H9 (cell line): ENCODE measurements around the gene MRPL14. TPM values are rescaled to one million over a fixed set of nuclear protein-coding genes. Genes with fewer than 3 reads are reported as not detected.

ENCODE experiments used
- DNase-seq: peaks from one replicate; pipeline ENCODE4 v3.0.0-alpha.2; 2017
- H2AFZ ChIP-seq: one replicate; pipeline ENCODE4 v1.6.1; 2013; ENCODE audit warnings: mild to moderate bottlenecking, low read length, control low read depth, moderate library complexity
- H2AK5ac ChIP-seq: 2 replicates; pipeline ENCODE4 v1.6.1; 2013; ENCODE audit warnings: low read length, control low read depth, mixed read lengths; ENCODE audit not compliant: insufficient read length
- H2BK120ac ChIP-seq: one replicate; pipeline ENCODE4 v1.6.1; 2013; ENCODE audit warnings: low read depth, mild to moderate bottlenecking, low read length, control low read depth, inconsistent platforms; ENCODE audit not compliant: poor library complexity, severe bottlenecking
- H2BK12ac ChIP-seq: 2 replicates; pipeline ENCODE4 v1.6.1; 2013; ENCODE audit warnings: low read length, control low read depth, mixed read lengths, low read depth; ENCODE audit not compliant: insufficient read length
- H2BK15ac ChIP-seq: 2 replicates; pipeline ENCODE4 v1.6.1; 2013; ENCODE audit warnings: low read depth, low read length, control low read depth
- H2BK20ac ChIP-seq: one replicate; pipeline ENCODE4 v1.6.1; 2013; ENCODE audit warnings: low read depth, mild to moderate bottlenecking, low read length, control low read depth, inconsistent platforms; ENCODE audit not compliant: poor library complexity, severe bottlenecking
- H2BK5ac ChIP-seq: 2 replicates; pipeline ENCODE4 v1.6.1; 2013; ENCODE audit warnings: low read length, control low read depth, mixed read lengths; ENCODE audit not compliant: insufficient read length
- H3K14ac ChIP-seq: 2 replicates; pipeline ENCODE4 v1.6.1; 2013; ENCODE audit warnings: low read length, control low read depth; ENCODE audit not compliant: insufficient read depth
- H3K18ac ChIP-seq: 2 replicates; pipeline ENCODE4 v1.6.1; 2013; ENCODE audit warnings: low read depth, mild to moderate bottlenecking, mixed read lengths, low read length, control low read depth; ENCODE audit not compliant: insufficient read length
- H3K23ac ChIP-seq: 2 replicates; pipeline ENCODE4 v1.6.1; 2013; ENCODE audit warnings: low read length, control low read depth, mixed read lengths, low read depth; ENCODE audit not compliant: insufficient read length
- H3K23me2 ChIP-seq: 2 replicates; pipeline ENCODE4 v1.6.1; 2013; ENCODE audit warnings: low read depth, mild to moderate bottlenecking, mixed read lengths, low read length, control low read depth; ENCODE audit not compliant: insufficient read length, poor library complexity, severe bottlenecking
- H3K27ac ChIP-seq: 2 replicates; pipeline ENCODE4 v1.5.1; 2013; ENCODE audit warnings: low read length, control low read depth, mixed read lengths, low read depth; ENCODE audit not compliant: insufficient read length
- H3K27me3 ChIP-seq: 2 replicates; pipeline ENCODE4 v1.6.1; 2013; ENCODE audit warnings: low read length, control low read depth, inconsistent platforms; ENCODE audit not compliant: insufficient read depth
- H3K4ac ChIP-seq: 2 replicates; pipeline ENCODE4 v1.6.1; 2013; ENCODE audit warnings: low read depth, mild to moderate bottlenecking, control low read depth, inconsistent platforms, low read length, moderate library complexity
- H3K4me1 ChIP-seq: 2 replicates; pipeline ENCODE4 v1.6.1; 2013; ENCODE audit warnings: low read length, control low read depth, inconsistent platforms; ENCODE audit not compliant: insufficient read depth
- H3K4me2 ChIP-seq: 2 replicates; pipeline ENCODE4 v1.6.1; 2013; ENCODE audit warnings: low read length, control low read depth, mixed read lengths; ENCODE audit not compliant: insufficient read length, insufficient read depth
- H3K56ac ChIP-seq: 2 replicates; pipeline ENCODE4 v1.6.1; 2013; ENCODE audit warnings: low read depth, mild to moderate bottlenecking, mixed read lengths, low read length, control low read depth; ENCODE audit not compliant: insufficient read length
- H3K79me1 ChIP-seq: 2 replicates; pipeline ENCODE4 v1.6.1; 2013; ENCODE audit warnings: low read depth, mild to moderate bottlenecking, moderate library complexity, low read length, control low read depth, inconsistent platforms; ENCODE audit not compliant: insufficient read depth, poor library complexity, severe bottlenecking
- H3K79me2 ChIP-seq: 2 replicates; pipeline ENCODE4 v1.6.1; 2013; ENCODE audit warnings: low read length, control low read depth, inconsistent platforms; ENCODE audit not compliant: insufficient read depth
- H3K9ac ChIP-seq: 2 replicates; pipeline ENCODE4 v1.6.1; 2013; ENCODE audit warnings: low read length, control low read depth, mixed read lengths; ENCODE audit not compliant: insufficient read length; ENCODE audit errors: extremely low read depth
- H3K9me3 ChIP-seq: one replicate; pipeline ENCODE4 v1.6.1; 2013; ENCODE audit warnings: low read depth, low read length, inconsistent platforms; ENCODE audit not compliant: control insufficient read depth
- H3T11ph ChIP-seq: one replicate; pipeline ENCODE4 v1.6.1; 2013; ENCODE audit warnings: mild to moderate bottlenecking, low read length, control low read depth, inconsistent platforms
- H4K20me1 ChIP-seq: one replicate; pipeline ENCODE4 v1.6.1; 2013; ENCODE audit not compliant: control insufficient read depth, insufficient read length, insufficient read depth
- H4K5ac ChIP-seq: 2 replicates; pipeline ENCODE4 v1.6.1; 2013; ENCODE audit warnings: low read depth, mild to moderate bottlenecking, mixed read lengths, low read length, control low read depth; ENCODE audit not compliant: insufficient read length
- H4K8ac ChIP-seq: replicated peaks from 2 replicates; pipeline ENCODE4 v1.6.1; 2013; ENCODE audit warnings: low read length, control low read depth, mixed read lengths, low read depth; ENCODE audit not compliant: insufficient read length
- H4K91ac ChIP-seq: 2 replicates; pipeline ENCODE4 v1.6.1; 2013; ENCODE audit warnings: low read depth, mild to moderate bottlenecking, moderate library complexity, mixed read lengths, low read length, control low read depth; ENCODE audit not compliant: insufficient read length
- H3K27ac Mint-ChIP-seq, 3 experiments: 2 replicates in 2 of 3; 3 replicates in 1 of 3; pipeline ENCODE4 v1.8.0; 2020 to 2021; ENCODE audit warnings: mixed read lengths in 3 of 3, mild to moderate bottlenecking in 1 of 3, moderate library complexity in 1 of 3
- H3K27me3 Mint-ChIP-seq: 2 replicates; pipeline ENCODE4 v1.8.0; 2021; ENCODE audit warnings: low read depth, mild to moderate bottlenecking, moderate library complexity, mixed read lengths
- H3K36me3 Mint-ChIP-seq, 3 experiments: 2 replicates in 2 of 3; 3 replicates in 1 of 3; pipeline ENCODE4 v1.8.0; 2020 to 2021; ENCODE audit warnings: low read depth in 3 of 3, mixed read lengths in 3 of 3; ENCODE audit not compliant: insufficient read depth in 1 of 3
- H3K4me1 Mint-ChIP-seq, 2 experiments: 2 replicates each; pipeline ENCODE4 v1.8.0; 2020; ENCODE audit warnings: mixed read lengths in 2 of 2
- H3K4me3 Mint-ChIP-seq, 2 experiments: 2 replicates in 1 of 2; 3 replicates in 1 of 2; pipeline ENCODE4 v1.8.0; 2020 to 2021; ENCODE audit warnings: mild to moderate bottlenecking in 2 of 2, mixed read lengths in 2 of 2, moderate library complexity in 1 of 2
- H3K9me3 Mint-ChIP-seq, 2 experiments: 2 replicates in 1 of 2; 3 replicates in 1 of 2; pipeline ENCODE4 v1.8.0; 2020; ENCODE audit warnings: mild to moderate bottlenecking in 2 of 2, mixed read lengths in 2 of 2, moderate library complexity in 1 of 2
- WGBS: extraction: QIAGEN DNeasy Blood & Tissue Kit; methylation state at CpG from one replicate; pipeline ENCODE4 v1.1.7; 2013; ENCODE audit warnings: missing lambda C conversion rate, low lambda C conversion rate, mixed read lengths; ENCODE audit not compliant: insufficient read length; ENCODE audit errors: extremely low coverage; 5-methylcytosine and 5-hydroxymethylcytosine counted together
- total RNA-seq: library from RNA; stranded (reverse); gene quantifications from 2 replicates; pipeline ENCODE4 v1.2.1, GENCODE V29; 2021
- TF ChIP-seq, protein P1 (sequence below): fragments of 200-600 bp; sonication (generic); conservative IDR thresholded peaks from 3 replicates; pipeline ENCODE4 v1.8.0; 2021; ENCODE audit warnings: antibody characterized with exemption, mild to moderate bottlenecking

MRPL14 gene
- total RNA-seq, 1 experiment from 2014 or later: 80.1 TPM

DNA sequence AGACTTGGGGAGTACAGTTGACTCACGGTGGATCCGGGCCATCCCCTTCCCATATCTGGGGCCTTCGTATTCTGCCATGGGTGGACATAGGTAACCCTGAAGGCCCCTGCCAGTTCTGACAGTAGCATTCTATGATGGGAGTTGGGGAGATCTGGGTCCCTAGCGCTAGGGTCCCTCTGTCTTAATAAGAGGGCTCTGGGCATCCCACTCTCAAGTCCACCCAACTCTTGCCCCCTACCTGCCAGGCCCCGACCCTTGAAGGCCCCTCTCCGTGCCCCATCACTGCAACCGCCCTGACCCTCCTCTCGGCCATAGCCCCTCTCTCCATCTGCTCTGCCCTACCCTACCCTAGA is 24.8 kb upstream of the MRPL14 start:
- no peak overlapping the region for H4K8ac ChIP-seq
- H2AFZ ChIP-seq: no peak overlapping the region
- H3K27ac Mint-ChIP-seq: no peak overlapping the region
- peaks cover 4% of the 10 kb centered on the region for H4K20me1 ChIP-seq
- no peak overlapping the region for H2BK120ac ChIP-seq
- no peak overlapping the region for H2AK5ac ChIP-seq
- H4K91ac ChIP-seq: no peak overlapping the region
- H2BK15ac ChIP-seq: no peak overlapping the region
- H3K9me3 Mint-ChIP-seq: no peaks in the 10 kb centered on the region
- no peak for DNase-seq
- H2BK12ac ChIP-seq: no peak overlapping the region
- H3K14ac ChIP-seq: no peak overlapping the region
- H3T11ph ChIP-seq: no peak overlapping the region
- no peak overlapping the region for H3K4me2 ChIP-seq
- no peak overlapping the region for H2BK20ac ChIP-seq
- H3K9me3 ChIP-seq: no peaks in the 10 kb centered on the region
- H3K27me3 ChIP-seq: no peaks in the 10 kb centered on the region
- H3K18ac ChIP-seq: no peak overlapping the region
- H2BK5ac ChIP-seq: no peak overlapping the region
- H3K36me3 Mint-ChIP-seq: peaks cover 12 to 42% (median 30%) of the 10 kb centered on the region in 3 experiments
- H3K27ac ChIP-seq: no peak overlapping the region
- H3K23me2 ChIP-seq: no peaks in the 10 kb centered on the region
- no peak overlapping the region for H3K4ac ChIP-seq
- H3K56ac ChIP-seq: no peak overlapping the region
- H4K5ac ChIP-seq: no peak overlapping the region
- no peak overlapping the region for H3K9ac ChIP-seq
- TF ChIP-seq, protein P1, sequence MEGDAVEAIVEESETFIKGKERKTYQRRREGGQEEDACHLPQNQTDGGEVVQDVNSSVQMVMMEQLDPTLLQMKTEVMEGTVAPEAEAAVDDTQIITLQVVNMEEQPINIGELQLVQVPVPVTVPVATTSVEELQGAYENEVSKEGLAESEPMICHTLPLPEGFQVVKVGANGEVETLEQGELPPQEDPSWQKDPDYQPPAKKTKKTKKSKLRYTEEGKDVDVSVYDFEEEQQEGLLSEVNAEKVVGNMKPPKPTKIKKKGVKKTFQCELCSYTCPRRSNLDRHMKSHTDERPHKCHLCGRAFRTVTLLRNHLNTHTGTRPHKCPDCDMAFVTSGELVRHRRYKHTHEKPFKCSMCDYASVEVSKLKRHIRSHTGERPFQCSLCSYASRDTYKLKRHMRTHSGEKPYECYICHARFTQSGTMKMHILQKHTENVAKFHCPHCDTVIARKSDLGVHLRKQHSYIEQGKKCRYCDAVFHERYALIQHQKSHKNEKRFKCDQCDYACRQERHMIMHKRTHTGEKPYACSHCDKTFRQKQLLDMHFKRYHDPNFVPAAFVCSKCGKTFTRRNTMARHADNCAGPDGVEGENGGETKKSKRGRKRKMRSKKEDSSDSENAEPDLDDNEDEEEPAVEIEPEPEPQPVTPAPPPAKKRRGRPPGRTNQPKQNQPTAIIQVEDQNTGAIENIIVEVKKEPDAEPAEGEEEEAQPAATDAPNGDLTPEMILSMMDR: no peak; the same call in 2 of the 3 replicates
- no peaks in the 10 kb centered on the region for H3K79me2 ChIP-seq
- no peaks in the 10 kb centered on the region for H3K79me1 ChIP-seq
- H3K4me3 Mint-ChIP-seq: no peak overlapping the region
- H3K23ac ChIP-seq: no peak overlapping the region
- H3K27me3 Mint-ChIP-seq: peaks cover 2% of the 10 kb centered on the region; the same call in 1 of the 2 replicates
- H3K4me1 Mint-ChIP-seq: peaks cover 22 to 26% of the 10 kb centered on the region in 2 experiments
- H3K4me1 ChIP-seq: peaks cover 5% of the 10 kb centered on the region; the same call in 1 of the 2 replicates
- no CpG with 5 or more reads among the region's 8 CpGs for WGBS
